Spleen (tissue), 11 donors: Measurements from ENCODE around the gene LRRC45. TPM values are rescaled to one million over a fixed set of nuclear protein-coding genes. Genes with fewer than 3 reads are reported as not detected.

ENCODE experiments used
- DNase-seq: peaks from one replicate; pipeline ENCODE4 v3.0.0-alpha.2; 2020
- H3K27ac ChIP-seq, 8 donors: fragments of 200-600 bp; sonication (generic) in 7 of 8; 1 replicate in 4 of 8; 2 replicates in 4 of 8; pipeline versions ENCODE4 v1.5.0 to v1.8.0; 2016 to 2021; ENCODE audit warnings: inconsistent platforms in 4 of 8, mild to moderate bottlenecking in 4 of 8, moderate library complexity in 1 of 8
- H3K27me3 ChIP-seq, 7 donors: fragments of 200-600 bp; sonication (generic) in 6 of 7; replicated peaks in 1 of 7; 1 replicate in 4 of 7; 2 replicates in 3 of 7; pipeline versions ENCODE4 v1.5.0 to v1.8.0; 2016 to 2021; ENCODE audit warnings: inconsistent platforms in 3 of 7, mild to moderate bottlenecking in 1 of 7
- H3K36me3 ChIP-seq, 6 donors: fragments of 200-600 bp; sonication (generic) in 5 of 6; 1 replicate in 4 of 6; 2 replicates in 2 of 6; pipeline versions ENCODE4 v1.5.0 to v1.8.0; 2016 to 2021; ENCODE audit warnings: inconsistent platforms in 2 of 6
- H3K4me1 ChIP-seq, 6 donors: fragments of 200-600 bp; sonication (generic) in 5 of 6; 1 replicate in 3 of 6; 2 replicates in 3 of 6; pipeline versions ENCODE4 v1.5.0 to v1.8.0; 2016 to 2021; ENCODE audit warnings: inconsistent platforms in 3 of 6
- H3K4me3 ChIP-seq, 8 donors: fragments of 200-600 bp; sonication (generic) in 7 of 8; 1 replicate in 4 of 8; 2 replicates in 4 of 8; pipeline versions ENCODE4 v1.5.0 to v1.8.0; 2016 to 2021; ENCODE audit warnings: inconsistent platforms in 4 of 8, mild to moderate bottlenecking in 4 of 8, moderate library complexity in 2 of 8
- H3K9me3 ChIP-seq, 8 donors: fragments of 200-600 bp; sonication (generic) in 7 of 8; 1 replicate in 4 of 8; 2 replicates in 4 of 8; pipeline versions ENCODE4 v1.5.0 to v1.8.0; 2016 to 2021; ENCODE audit warnings: inconsistent platforms in 4 of 8
- POLR2A ChIP-seq, 3 donors: fragments of 450-650 bp; IDR thresholded peaks; one replicate each; pipeline ENCODE4 v1.5.1; 2017; ENCODE audit warnings: antibody characterized with exemption in 3 of 3, mild to moderate bottlenecking in 1 of 3
- POLR2AphosphoS5 ChIP-seq, 3 donors: sonication (generic); formaldehyde crosslinking; IDR thresholded peaks; one replicate each; pipeline ENCODE4 v1.5.1; 2017; ENCODE audit warnings: antibody characterized with exemption in 3 of 3
- WGBS, 5 donors: extraction: QIAGEN DNeasy Blood & Tissue Kit in 3 of 5; methylation state at CpG; one replicate each; pipeline versions ENCODE4 v1.1.5 to v1.1.7; 2013 to 2018; 5-methylcytosine and 5-hydroxymethylcytosine counted together
- intact Hi-C: fragments of 100-400 bp; cut with DNase I; formaldehyde crosslinking; loops from one replicate; pipeline ENCODE4 v1.15.0; 2023; ENCODE audit warnings: low total_unique reads
- polyA plus RNA-seq, 3 donors: library from polyadenylated mRNA; stranded (reverse); fragments of 200-250 nt; gene quantifications; one replicate each; pipeline ENCODE4 v1.2.1, GENCODE V29; 2013
- total RNA-seq, 7 donors: library from RNA; depleted of rRNA in 3 of 7; stranded (reverse); fragments of >200 nt in 3 of 7; fragmentation: NEBNext Ultra II Directional in 4 of 7; extraction: Animal tissue kit (Norgen Biotek cat#: 25700) in 4 of 7; gene quantifications; one replicate each; pipeline versions ENCODE4 v1.1.0 to v1.2.1, GENCODE V29; 2016 to 2021
- TF ChIP-seq, protein P1 (sequence below), 11 experiments: fragments of 200-600 bp in 7 of 11; fragments of 450-650 bp in 4 of 11; sonication (generic) in 4 of 11; IDR thresholded peaks in 8 of 11; conservative IDR thresholded peaks in 3 of 11; 1 replicate in 7 of 11; 2 replicates in 4 of 11; pipeline versions ENCODE4 v1.4.0 to v1.8.0; 2016 to 2021; ENCODE audit warnings: antibody characterized with exemption in 11 of 11, inconsistent platforms in 4 of 11, mild to moderate bottlenecking in 1 of 11
- donor health status: healthy with polysubstance abuse.
- donor health status: DM: no; HTN: no; CAD: no; lungs with moderate emphysema.
- donor health status: DM: no; HTN: no; CAD: no.
- donor health status: Bipolar disorder and iron deficiency.
- donor health status: healthy.
- donor health status: DM: no; HTN: no; CAD: no.
- donor health status: DM: yes; HTN: yes; CAD: no.

Gene LRRC45
- total and polyA plus RNA-seq, 10 donors, result 7.5 to 23.4 (median 11.7) TPM

DNA sequence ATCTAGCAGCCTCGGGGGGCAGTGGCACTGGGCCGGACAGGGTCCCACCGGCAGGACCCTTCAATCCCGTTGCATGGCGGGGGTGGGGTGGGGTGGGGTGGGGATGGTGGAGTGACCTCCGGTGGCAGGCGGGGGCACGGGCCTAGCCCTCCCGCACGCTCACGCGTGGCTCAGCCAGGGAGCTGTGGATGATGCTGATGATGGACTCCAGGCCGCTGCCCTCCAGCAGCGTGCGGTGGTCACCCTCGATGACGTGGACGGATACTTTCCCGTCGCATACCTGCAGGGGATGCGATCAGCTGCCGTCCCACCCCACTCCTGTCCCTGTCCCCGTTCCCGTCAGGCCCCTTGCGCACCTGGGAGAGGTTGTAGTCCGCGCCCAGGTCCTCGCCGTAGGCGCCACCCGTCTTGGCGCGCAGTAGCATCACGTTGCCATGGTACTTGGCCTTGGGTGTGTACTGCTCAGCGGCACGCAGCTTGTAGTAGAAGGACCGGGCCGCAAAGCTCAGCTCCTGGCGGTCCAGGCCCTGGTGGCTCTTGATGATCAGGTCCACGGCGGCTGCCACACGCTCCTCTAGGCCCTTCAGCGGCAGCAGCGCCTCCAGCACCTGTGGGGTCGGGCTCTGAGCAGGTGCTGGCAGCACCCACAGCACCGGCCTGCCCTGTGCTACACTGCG is 56.0 kb downstream of the LRRC45 start:
- intact Hi-C loops, result no loop called here
- TF ChIP-seq POLR2A (IDR thresholded peaks at IDR 0.05) (no peak), POLR2AphosphoS5 (IDR thresholded peaks at IDR 0.05) (peak in 1 of 3 donors; percentile 53)
- TF ChIP-seq, protein P1, sequence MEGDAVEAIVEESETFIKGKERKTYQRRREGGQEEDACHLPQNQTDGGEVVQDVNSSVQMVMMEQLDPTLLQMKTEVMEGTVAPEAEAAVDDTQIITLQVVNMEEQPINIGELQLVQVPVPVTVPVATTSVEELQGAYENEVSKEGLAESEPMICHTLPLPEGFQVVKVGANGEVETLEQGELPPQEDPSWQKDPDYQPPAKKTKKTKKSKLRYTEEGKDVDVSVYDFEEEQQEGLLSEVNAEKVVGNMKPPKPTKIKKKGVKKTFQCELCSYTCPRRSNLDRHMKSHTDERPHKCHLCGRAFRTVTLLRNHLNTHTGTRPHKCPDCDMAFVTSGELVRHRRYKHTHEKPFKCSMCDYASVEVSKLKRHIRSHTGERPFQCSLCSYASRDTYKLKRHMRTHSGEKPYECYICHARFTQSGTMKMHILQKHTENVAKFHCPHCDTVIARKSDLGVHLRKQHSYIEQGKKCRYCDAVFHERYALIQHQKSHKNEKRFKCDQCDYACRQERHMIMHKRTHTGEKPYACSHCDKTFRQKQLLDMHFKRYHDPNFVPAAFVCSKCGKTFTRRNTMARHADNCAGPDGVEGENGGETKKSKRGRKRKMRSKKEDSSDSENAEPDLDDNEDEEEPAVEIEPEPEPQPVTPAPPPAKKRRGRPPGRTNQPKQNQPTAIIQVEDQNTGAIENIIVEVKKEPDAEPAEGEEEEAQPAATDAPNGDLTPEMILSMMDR (IDR thresholded peaks at IDR 0.05 in 8 of 11, conservative IDR thresholded peaks at IDR 0.05 in 3 of 11), result no peak

DNA sequence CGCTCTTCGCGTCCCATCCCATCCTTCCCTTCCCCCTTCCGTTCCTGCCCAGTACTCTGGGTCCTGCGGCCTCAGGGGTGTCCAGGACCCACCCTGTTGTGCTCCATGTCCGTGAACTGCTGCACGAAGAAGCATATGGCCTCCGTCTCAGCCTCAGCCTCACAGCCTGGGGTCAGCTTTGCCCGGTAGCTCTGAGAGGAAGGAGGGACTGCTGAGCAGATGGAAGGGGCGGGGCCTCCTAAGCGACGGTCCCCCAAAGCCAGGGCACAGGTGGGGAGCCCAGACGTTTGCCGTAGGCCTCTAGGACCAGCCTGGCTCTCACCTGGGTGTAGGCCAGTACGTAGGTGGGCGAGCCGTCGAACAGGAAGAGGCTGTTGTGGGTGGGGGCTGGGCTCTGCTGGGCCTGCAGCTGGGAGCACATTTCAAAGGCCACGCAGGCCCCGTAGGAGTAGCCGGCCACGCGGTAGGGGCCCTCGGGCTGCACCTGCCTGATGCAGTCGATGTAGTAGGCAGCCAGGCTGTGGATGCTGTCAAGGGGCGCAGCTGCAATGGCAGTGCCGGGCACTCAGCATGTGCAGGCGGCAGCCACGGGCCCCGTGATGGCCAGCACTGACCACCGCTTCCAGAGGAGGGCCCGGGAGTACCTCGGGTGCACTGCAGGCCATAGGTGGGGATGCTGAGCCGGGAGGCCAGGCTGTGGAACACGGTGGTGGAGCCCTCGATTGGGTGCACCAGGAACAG is 57.1 kb downstream of the LRRC45 start:
- Histone ChIP-seq H3K4me1 (peaks cover 0 to 7% (median under 1%) of the 10 kb centered on the region in 6 donors), H3K36me3 (peaks cover 0 to 78% (median 65%) of the 10 kb centered on the region in 6 donors), H3K9me3 (no peaks in the 10 kb centered on the region), H3K4me3 (no peak overlapping the region), H3K27me3 (no peaks in the 10 kb centered on the region), H3K27ac (no peak overlapping the region)
- TF ChIP-seq POLR2A (IDR thresholded peaks at IDR 0.05) (no peak), POLR2AphosphoS5 (IDR thresholded peaks at IDR 0.05) (no peak)
- TF ChIP-seq, protein P1 (IDR thresholded peaks at IDR 0.05 in 8 of 11, conservative IDR thresholded peaks at IDR 0.05 in 3 of 11), result no peak
- WGBS, 5 donors, result 85 to 93% (median 91%) methylated on average over 19 to 36 of the region's 36 CpGs
- intact Hi-C loops, result no loop called here
- DNase-seq, result no peak

More for the DNA sequence above, 56.0 kb downstream of the LRRC45 start:
- no peaks in the 10 kb centered on the region for H3K27me3 ChIP-seq
- H3K4me3 ChIP-seq, result no peak overlapping the region
- DNase-seq, result no peak
- peaks cover 0 to 67% (median 56%) of the 10 kb centered on the region in 6 donors for H3K36me3 ChIP-seq
- H3K27ac ChIP-seq, result no peak overlapping the region
- no peaks in the 10 kb centered on the region for H3K9me3 ChIP-seq
- H3K4me1 ChIP-seq, result no peaks in the 10 kb centered on the region
- WGBS, 5 donors, result 91 to 96% (median 94%) methylated on average over 22 to 47 of the region's 47 CpGs

Other genes starting within 250 kb of the LRRC45 start
- gene GCGR, start 219.2 kb upstream of the LRRC45 start, total RNA-seq, result under 1 TPM in 1 of 7 donors, not detected in 6; 0.37 TPM
- gene GCGR, start 219.2 kb upstream of the LRRC45 start, polyA plus RNA-seq, result under 1 TPM; 0.06 to 0.15 (median 0.13) TPM
- gene MCRIP1, start 190.0 kb upstream of the LRRC45 start, total RNA-seq, result 10 to 100 TPM; 47.5 to 71.3 (median 52.6) TPM
- 100 to 1,000 TPM in 2 of 3 donors, 10 to 100 TPM in 1; 75.9 to 182 (median 111) TPM for gene MCRIP1, start 190.0 kb upstream of the LRRC45 start, polyA plus RNA-seq
- not detected for gene PPP1R27, start 188.3 kb upstream of the LRRC45 start, total RNA-seq
- gene PPP1R27, start 188.3 kb upstream of the LRRC45 start, polyA plus RNA-seq, result under 1 TPM in 2 of 3 donors, not detected in 1; 0.09 to 0.39 TPM
- gene P4HB, start 162.8 kb upstream of the LRRC45 start, total RNA-seq, result 1,000 to 10,000 TPM in 3 of 7 donors, 100 to 1,000 TPM in 4; 561 to 1,208 (median 823) TPM
- 100 to 1,000 TPM; 161 to 366 (median 188) TPM for gene P4HB, start 162.8 kb upstream of the LRRC45 start, polyA plus RNA-seq
- 100 to 1,000 TPM; 155 to 392 (median 293) TPM for gene ARHGDIA, start 152.0 kb upstream of the LRRC45 start, total RNA-seq
- gene ARHGDIA, start 152.0 kb upstream of the LRRC45 start, polyA plus RNA-seq, result 100 to 1,000 TPM; 131 to 261 (median 137) TPM
- 10 to 100 TPM; 31.5 to 70.0 (median 50.7) TPM for gene ALYREF, start 131.7 kb upstream of the LRRC45 start, total RNA-seq
- gene ALYREF, start 131.7 kb upstream of the LRRC45 start, polyA plus RNA-seq, result 10 to 100 TPM; 23.6 to 56.6 (median 45.7) TPM
- gene ANAPC11, start 131.6 kb upstream of the LRRC45 start, total RNA-seq, result 10 to 100 TPM; 52.9 to 99.4 (median 54.9) TPM
- 100 to 1,000 TPM; 113 to 184 (median 179) TPM for gene ANAPC11, start 131.6 kb upstream of the LRRC45 start, polyA plus RNA-seq
- 1 to 10 TPM in 3 of 7 donors, under 1 TPM in 3, not detected in 1; 0.23 to 2.9 (median 0.74) TPM for gene NPB, start 121.1 kb upstream of the LRRC45 start, total RNA-seq
- 1 to 10 TPM; 2.2 to 4.8 (median 3.0) TPM for gene NPB, start 121.1 kb upstream of the LRRC45 start, polyA plus RNA-seq
- 10 to 100 TPM; 12.5 to 25.5 (median 14.6) TPM for gene PCYT2, start 111.9 kb upstream of the LRRC45 start, total RNA-seq
- gene PCYT2, start 111.9 kb upstream of the LRRC45 start, polyA plus RNA-seq, result 10 to 100 TPM; 16.1 to 22.7 (median 19.4) TPM
- gene SIRT7, start 105.1 kb upstream of the LRRC45 start, total RNA-seq, result 10 to 100 TPM; 34.5 to 53.1 (median 37.5) TPM
- 10 to 100 TPM; 28.5 to 54.5 (median 54.2) TPM for gene SIRT7, start 105.1 kb upstream of the LRRC45 start, polyA plus RNA-seq
- 10 to 100 TPM; 22.3 to 41.4 (median 24.2) TPM for gene MAFG, start 95.6 kb upstream of the LRRC45 start, total RNA-seq
- 10 to 100 TPM in 1 of 3 donors, 1 to 10 TPM in 2; 3.2 to 14.2 (median 3.7) TPM for gene MAFG, start 95.6 kb upstream of the LRRC45 start, polyA plus RNA-seq
- 10 to 100 TPM in 1 of 7 donors, 1 to 10 TPM in 6; 3.4 to 10.8 (median 5.5) TPM for gene PYCR1, start 86.0 kb upstream of the LRRC45 start, total RNA-seq
- 1 to 10 TPM; 1.7 to 6.4 (median 5.0) TPM for gene PYCR1, start 86.0 kb upstream of the LRRC45 start, polyA plus RNA-seq
- gene MYADML2, start 76.1 kb upstream of the LRRC45 start, total RNA-seq, result not detected
- gene MYADML2, start 76.1 kb upstream of the LRRC45 start, polyA plus RNA-seq, result not detected
- gene NOTUM, start 62.1 kb upstream of the LRRC45 start, total RNA-seq, result under 1 TPM in 2 of 7 donors, not detected in 5; 0.28 to 0.85 TPM
- under 1 TPM; 0.03 to 0.11 (median 0.06) TPM for gene NOTUM, start 62.1 kb upstream of the LRRC45 start, polyA plus RNA-seq
- gene ASPSCR1, start 45.7 kb upstream of the LRRC45 start, total RNA-seq, result 10 to 100 TPM; 20.2 to 44.5 (median 26.0) TPM
- 10 to 100 TPM; 33.7 to 58.8 (median 55.5) TPM for gene ASPSCR1, start 45.7 kb upstream of the LRRC45 start, polyA plus RNA-seq
- 10 to 100 TPM; 25.4 to 36.0 (median 29.8) TPM for gene CENPX, start 427 bp upstream of the LRRC45 start, total RNA-seq
- 10 to 100 TPM; 69.4 to 91.8 (median 79.0) TPM for gene CENPX, start 427 bp upstream of the LRRC45 start, polyA plus RNA-seq
- gene RAC3, start 8.4 kb downstream of the LRRC45 start, total RNA-seq, result 1 to 10 TPM in 2 of 7 donors, under 1 TPM in 3, not detected in 2; 0.60 to 1.4 (median 0.66) TPM
- gene RAC3, start 8.4 kb downstream of the LRRC45 start, polyA plus RNA-seq, result 1 to 10 TPM; 1.0 to 3.4 (median 2.0) TPM
- 10 to 100 TPM; 44.2 to 82.5 (median 54.9) TPM for gene DCXR, start 14.4 kb downstream of the LRRC45 start, total RNA-seq
- gene DCXR, start 14.4 kb downstream of the LRRC45 start, polyA plus RNA-seq, result 10 to 100 TPM; 74.8 to 88.0 (median 87.6) TPM
- gene RFNG, start 28.5 kb downstream of the LRRC45 start, total RNA-seq, result 10 to 100 TPM; 21.4 to 36.3 (median 26.0) TPM
- gene RFNG, start 28.5 kb downstream of the LRRC45 start, polyA plus RNA-seq, result 10 to 100 TPM; 24.5 to 42.3 (median 41.5) TPM
- gene GPS1, start 28.6 kb downstream of the LRRC45 start, total RNA-seq, result 10 to 100 TPM; 61.5 to 77.2 (median 66.5) TPM
- 100 to 1,000 TPM in 1 of 3 donors, 10 to 100 TPM in 2; 69.5 to 109 (median 95.4) TPM for gene GPS1, start 28.6 kb downstream of the LRRC45 start, polyA plus RNA-seq
- gene DUS1L, start 42.5 kb downstream of the LRRC45 start, total RNA-seq, result 100 to 1,000 TPM in 3 of 7 donors, 10 to 100 TPM in 4; 76.4 to 114 (median 87.9) TPM
- 100 to 1,000 TPM; 130 to 174 (median 173) TPM for gene DUS1L, start 42.5 kb downstream of the LRRC45 start, polyA plus RNA-seq
- 10 to 100 TPM; 20.6 to 45.2 (median 22.3) TPM for gene FASN, start 74.9 kb downstream of the LRRC45 start, total RNA-seq
- 10 to 100 TPM in 1 of 3 donors, 1 to 10 TPM in 2; 9.3 to 14.7 (median 9.3) TPM for gene FASN, start 74.9 kb downstream of the LRRC45 start, polyA plus RNA-seq
- gene CCDC57, start 189.5 kb downstream of the LRRC45 start, total RNA-seq, result 10 to 100 TPM; 28.8 to 59.6 (median 43.6) TPM
- 100 to 1,000 TPM in 1 of 3 donors, 10 to 100 TPM in 2; 82.4 to 164 (median 83.0) TPM for gene CCDC57, start 189.5 kb downstream of the LRRC45 start, polyA plus RNA-seq
- 100 to 1,000 TPM in 3 of 7 donors, 10 to 100 TPM in 4; 41.7 to 185 (median 91.6) TPM for gene SLC16A3, start 205.7 kb downstream of the LRRC45 start, total RNA-seq
- 10 to 100 TPM; 11.1 to 28.2 (median 16.5) TPM for gene SLC16A3, start 205.7 kb downstream of the LRRC45 start, polyA plus RNA-seq